Measurements from ENCODE around the gene HOXA10. TPM values are rescaled to one million over a fixed set of nuclear protein-coding genes. Genes with fewer than 3 reads are reported as not detected.
A peak's percentile ranks its signal among the peaks of the same experiment; 100 is the strongest.

HOXA10 gene
- total RNA-seq, 4 donors from 2014 or later, result 19.0 to 34.1 (median 24.9) TPM

DNA sequence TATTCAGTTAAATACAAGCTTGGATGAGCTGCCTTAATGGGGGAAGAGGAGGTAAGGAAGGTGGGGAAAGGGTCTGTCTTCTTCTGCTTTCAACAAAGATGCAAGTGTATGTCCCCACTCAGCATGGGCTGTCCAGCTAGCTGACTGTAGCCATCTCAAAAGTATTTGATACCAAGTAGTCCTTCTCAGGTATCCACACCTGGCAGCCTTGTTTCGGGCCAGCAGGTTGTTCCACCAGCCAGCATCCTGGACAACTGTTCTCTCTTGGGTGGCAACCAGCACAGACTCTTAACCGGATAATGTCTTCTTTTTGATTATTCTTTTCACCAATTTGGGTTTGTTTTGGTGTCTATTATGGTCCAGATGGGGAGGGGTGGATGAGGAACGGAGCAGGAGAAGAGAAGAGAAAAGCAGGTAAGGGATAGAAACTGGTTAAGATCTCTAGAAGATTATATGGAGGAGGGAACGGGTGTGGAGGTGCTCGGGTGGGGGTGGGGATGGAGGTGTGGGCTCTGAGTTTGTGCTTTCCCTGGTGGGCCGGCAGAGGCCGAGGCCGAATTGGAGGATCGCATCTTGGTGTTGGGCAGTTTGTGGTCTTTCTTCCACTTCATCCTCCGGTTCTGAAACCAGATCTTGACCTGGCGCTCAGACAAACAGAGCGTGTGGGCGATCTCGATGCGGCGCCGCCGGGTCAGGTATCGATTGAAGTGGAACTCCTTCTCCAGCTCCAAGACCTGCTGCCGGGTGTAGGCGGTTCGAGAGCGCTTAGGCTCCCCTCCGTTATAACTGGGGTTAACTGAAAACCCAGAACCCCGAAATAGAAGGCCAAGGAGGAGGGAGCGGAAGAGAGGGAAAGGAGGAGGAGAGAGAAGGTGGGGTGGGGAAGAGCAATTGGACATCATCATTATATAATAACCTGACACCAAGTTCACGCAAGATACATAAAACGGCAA is 45.1 kb downstream of the HOXA10 start:
- H3K36me3 ChIP-seq, result peaks cover 0 to 6% (median 0%) of the 10 kb centered on the region in 3 donors
- H3K27ac ChIP-seq, result peak overlapping the region in 2 of 4 donors; percentile 73 to 90
- no peak for DNase-seq (ENCODE audit: low spot score in 2 of 2)
- TF ChIP-seq POLR2A (IDR thresholded peaks at IDR 0.05) (no peak), EP300 (IDR thresholded peaks at IDR 0.05) (no peak)
- TF ChIP-seq, protein P1, sequence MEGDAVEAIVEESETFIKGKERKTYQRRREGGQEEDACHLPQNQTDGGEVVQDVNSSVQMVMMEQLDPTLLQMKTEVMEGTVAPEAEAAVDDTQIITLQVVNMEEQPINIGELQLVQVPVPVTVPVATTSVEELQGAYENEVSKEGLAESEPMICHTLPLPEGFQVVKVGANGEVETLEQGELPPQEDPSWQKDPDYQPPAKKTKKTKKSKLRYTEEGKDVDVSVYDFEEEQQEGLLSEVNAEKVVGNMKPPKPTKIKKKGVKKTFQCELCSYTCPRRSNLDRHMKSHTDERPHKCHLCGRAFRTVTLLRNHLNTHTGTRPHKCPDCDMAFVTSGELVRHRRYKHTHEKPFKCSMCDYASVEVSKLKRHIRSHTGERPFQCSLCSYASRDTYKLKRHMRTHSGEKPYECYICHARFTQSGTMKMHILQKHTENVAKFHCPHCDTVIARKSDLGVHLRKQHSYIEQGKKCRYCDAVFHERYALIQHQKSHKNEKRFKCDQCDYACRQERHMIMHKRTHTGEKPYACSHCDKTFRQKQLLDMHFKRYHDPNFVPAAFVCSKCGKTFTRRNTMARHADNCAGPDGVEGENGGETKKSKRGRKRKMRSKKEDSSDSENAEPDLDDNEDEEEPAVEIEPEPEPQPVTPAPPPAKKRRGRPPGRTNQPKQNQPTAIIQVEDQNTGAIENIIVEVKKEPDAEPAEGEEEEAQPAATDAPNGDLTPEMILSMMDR (IDR thresholded peaks at IDR 0.05), result no peak
- peak overlapping the region in 2 of 4 donors; percentile 34 to 74 for H3K4me3 ChIP-seq
- peaks cover 0 to 77% (median 2%) of the 10 kb centered on the region in 4 donors for H3K4me1 ChIP-seq
- peaks cover 0 to 51% of the 10 kb centered on the region in 2 donors for H3K27me3 ChIP-seq
- no peaks in the 10 kb centered on the region for H3K9me3 ChIP-seq
- WGBS, 2 donors, result 78 to 79% methylated on average over 28 of the region's 28 CpGs

DNA sequence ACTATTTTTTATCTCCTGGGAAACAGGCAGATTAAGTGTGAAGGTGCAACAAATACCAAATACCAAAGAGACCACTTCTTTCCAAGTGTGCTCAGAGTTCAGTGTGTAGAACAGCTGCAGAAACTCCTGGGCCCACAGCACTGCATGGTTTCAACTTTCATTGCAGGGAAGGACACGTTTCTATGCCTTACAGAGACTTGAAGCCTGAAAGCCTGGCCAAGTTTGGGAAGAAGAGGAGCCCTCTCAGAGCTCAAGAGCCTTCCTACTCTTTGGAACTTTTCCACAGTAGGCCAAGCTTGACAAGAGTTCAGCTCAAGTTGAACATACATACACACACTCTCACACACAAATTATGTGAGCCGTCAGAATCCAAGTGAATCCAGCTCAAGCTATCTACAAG is 46.1 kb downstream of the HOXA10 start:
- Histone ChIP-seq H3K27ac (no peak overlapping the region), H3K4me3 (no peak overlapping the region), H3K4me1 (peaks cover 0 to 77% (median 0%) of the 10 kb centered on the region in 4 donors), H3K36me3 (peaks cover 0 to 9% (median 0%) of the 10 kb centered on the region in 3 donors), H3K9me3 (no peaks in the 10 kb centered on the region), H3K27me3 (peaks cover 0 to 56% of the 10 kb centered on the region in 2 donors)
- TF ChIP-seq POLR2A (IDR thresholded peaks at IDR 0.05) (no peak), EP300 (IDR thresholded peaks at IDR 0.05) (no peak)
- TF ChIP-seq, protein P1 (IDR thresholded peaks at IDR 0.05), result no peak
- DNase-seq (ENCODE audit: low spot score in 2 of 2), result no peak
- WGBS, 2 donors, result 57 to 64% methylated on average over 2 of the region's 2 CpGs

DNA sequence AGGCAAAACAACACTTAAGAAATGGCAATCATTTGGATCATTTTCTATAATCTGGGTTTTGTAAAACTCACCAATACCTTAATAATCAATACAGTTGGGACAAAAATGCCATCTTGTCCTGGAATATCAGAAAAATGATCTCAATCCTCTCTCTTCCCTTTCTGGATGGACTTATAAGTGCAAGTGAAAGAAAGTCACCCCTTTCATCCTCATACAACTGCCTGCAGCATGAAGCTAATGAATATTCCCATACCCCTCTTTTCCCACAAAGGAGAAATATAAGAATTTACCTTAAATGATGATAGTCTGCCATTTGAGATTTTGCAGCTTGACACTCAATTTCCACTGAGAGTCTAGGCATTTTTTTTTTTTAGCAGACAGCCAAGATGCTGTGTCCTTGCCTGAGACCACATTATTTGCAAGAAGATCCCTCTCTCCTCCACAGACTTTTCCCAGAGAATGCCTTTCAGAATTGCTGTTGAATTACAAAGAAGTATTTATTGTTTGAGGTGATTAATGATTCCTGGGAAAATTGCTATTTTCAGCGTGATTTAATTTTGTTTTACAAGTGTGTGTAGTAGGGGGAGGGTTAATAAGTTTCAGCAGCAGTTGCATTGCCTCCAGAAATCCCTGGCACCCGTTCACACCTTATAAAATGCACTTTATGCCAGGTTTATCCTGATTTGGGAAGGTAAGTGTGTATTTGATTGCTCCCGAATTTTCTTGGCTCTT is 47.4 kb downstream of the HOXA10 start:
- TF ChIP-seq POLR2A (IDR thresholded peaks at IDR 0.05) (no peak), EP300 (IDR thresholded peaks at IDR 0.05) (no peak)
- TF ChIP-seq, protein P1 (IDR thresholded peaks at IDR 0.05), result no peak
- Histone ChIP-seq H3K27me3 (peaks cover 0 to 48% of the 10 kb centered on the region in 2 donors), H3K4me1 (peaks cover 0 to 77% (median 0%) of the 10 kb centered on the region in 4 donors), H3K9me3 (no peaks in the 10 kb centered on the region), H3K36me3 (peaks cover 0 to 18% (median 0%) of the 10 kb centered on the region in 3 donors), H3K4me3 (no peak overlapping the region), H3K27ac (no peak overlapping the region)
- WGBS, 2 donors, result 63 to 68% methylated on average over 3 of the region's 3 CpGs
- no peak for DNase-seq (ENCODE audit: low spot score in 2 of 2)

DNA sequence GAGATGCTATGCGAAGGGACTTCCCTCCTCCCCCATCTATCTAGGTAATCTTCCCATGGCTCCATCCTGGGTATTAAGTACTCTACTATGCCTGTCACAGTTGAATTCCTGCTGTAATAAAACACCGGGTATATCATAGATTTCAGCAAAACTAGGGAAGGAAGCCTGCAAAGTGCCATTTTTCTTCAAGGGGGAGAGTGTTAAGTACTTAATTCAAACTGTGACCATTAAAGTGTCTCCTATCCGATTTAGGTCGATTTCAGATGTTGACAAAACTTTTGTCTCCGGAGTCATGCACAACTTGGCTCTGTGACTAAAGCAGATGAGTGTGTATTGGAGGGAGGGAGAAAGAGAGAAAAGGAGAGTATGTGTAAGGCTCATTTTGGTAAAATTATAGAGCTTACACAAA is 48.1 kb downstream of the HOXA10 start:
- Histone ChIP-seq H3K27me3 (peaks cover 0 to 41% of the 10 kb centered on the region in 2 donors), H3K9me3 (no peaks in the 10 kb centered on the region), H3K27ac (no peak overlapping the region), H3K36me3 (peaks cover 0 to 18% (median 0%) of the 10 kb centered on the region in 3 donors), H3K4me3 (no peak overlapping the region), H3K4me1 (peaks cover 0 to 70% (median 0%) of the 10 kb centered on the region in 4 donors)
- DNase-seq (ENCODE audit: low spot score in 2 of 2), result no peak
- 57 to 64% methylated on average over 5 of the region's 5 CpGs for WGBS, 2 donors
- TF ChIP-seq EP300 (IDR thresholded peaks at IDR 0.05) (no peak), POLR2A (IDR thresholded peaks at IDR 0.05) (no peak)
- TF ChIP-seq, protein P1 (IDR thresholded peaks at IDR 0.05), result no peak
